ENCODE results near the gene SMOC2.

The SMOC2 gene

DNA sequence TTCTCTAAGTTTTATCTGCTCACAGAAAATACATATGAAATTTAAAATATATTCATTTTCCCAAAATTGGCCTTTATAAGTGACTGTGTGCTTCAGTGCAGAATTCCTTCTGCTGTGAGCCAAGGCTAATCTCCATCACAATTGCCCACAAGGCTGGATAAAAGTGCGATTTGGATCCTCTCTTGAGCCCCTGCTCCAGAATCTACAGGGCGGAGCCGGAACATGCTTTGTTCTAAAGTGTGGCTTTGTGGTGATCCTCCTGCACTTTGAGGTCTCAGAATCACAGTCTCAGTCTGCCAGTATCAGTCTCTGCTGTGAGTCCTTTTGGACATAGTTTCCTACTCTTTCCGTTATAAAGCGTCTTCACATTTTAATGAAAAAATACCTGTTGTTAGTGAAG, 28.9 kb downstream of the SMOC2 start:
- DNase-seq (ENCODE audit: low read depth, low spot score) = no peak
- H3K9me3 ChIP-seq (ENCODE audit: low read depth, low read length) = no peaks in the 10 kb centered on the region
- TF ChIP-seq POLR2AphosphoS5 (IDR thresholded peaks at IDR 0.05; ENCODE audit: borderline replicate concordance, low read depth, low read length) (no peak), EZH2 (IDR thresholded peaks at IDR 0.05) (no peak), FOXP2 (optimal IDR thresholded peaks at IDR 0.05; ENCODE audit: control extremely low read depth, extremely low read length, insufficient read depth) (no peak)
- H3K36me3 ChIP-seq (ENCODE audit: insufficient read depth, low read length) = no peaks in the 10 kb centered on the region
- H3K4me3 ChIP-seq = no peak overlapping the region
- no peak overlapping the region for H3K9ac ChIP-seq (ENCODE audit: insufficient read length)
- no peak overlapping the region for H3K27ac ChIP-seq

DNA sequence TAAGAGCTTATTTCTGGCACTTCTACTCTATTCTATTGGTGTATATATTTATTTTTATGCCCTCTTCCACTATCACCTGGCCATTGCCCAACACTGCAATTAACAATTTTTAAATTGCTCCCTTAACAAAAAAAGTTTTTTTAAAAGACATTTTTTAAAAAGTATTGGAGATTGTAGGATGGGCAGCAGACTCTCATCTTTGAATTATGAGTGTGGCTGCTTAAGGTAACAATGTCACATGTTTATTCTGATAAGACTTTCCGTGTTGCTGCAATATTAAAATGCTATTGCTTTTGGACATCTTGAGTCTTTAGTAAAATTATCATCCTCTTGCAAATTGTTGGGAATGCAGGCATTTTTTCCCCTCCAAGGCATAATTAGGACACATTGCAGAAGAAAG, 31.4 kb downstream of the SMOC2 start:
- H3K36me3 ChIP-seq (ENCODE audit: insufficient read depth, low read length) = no peaks in the 10 kb centered on the region
- no peaks in the 10 kb centered on the region for H3K9me3 ChIP-seq (ENCODE audit: low read depth, low read length)
- H3K27ac ChIP-seq = no peak overlapping the region
- TF ChIP-seq EZH2 (IDR thresholded peaks at IDR 0.05) = no peak
- TF ChIP-seq POLR2AphosphoS5 (IDR thresholded peaks at IDR 0.05; ENCODE audit: borderline replicate concordance, low read depth, low read length) = no peak
- TF ChIP-seq FOXP2 (optimal IDR thresholded peaks at IDR 0.05; ENCODE audit: control extremely low read depth, extremely low read length, insufficient read depth) = no peak
- no peak overlapping the region for H3K9ac ChIP-seq (ENCODE audit: insufficient read length)
- H3K4me3 ChIP-seq = no peak overlapping the region
- no peak for DNase-seq (ENCODE audit: low read depth, low spot score)

DNA sequence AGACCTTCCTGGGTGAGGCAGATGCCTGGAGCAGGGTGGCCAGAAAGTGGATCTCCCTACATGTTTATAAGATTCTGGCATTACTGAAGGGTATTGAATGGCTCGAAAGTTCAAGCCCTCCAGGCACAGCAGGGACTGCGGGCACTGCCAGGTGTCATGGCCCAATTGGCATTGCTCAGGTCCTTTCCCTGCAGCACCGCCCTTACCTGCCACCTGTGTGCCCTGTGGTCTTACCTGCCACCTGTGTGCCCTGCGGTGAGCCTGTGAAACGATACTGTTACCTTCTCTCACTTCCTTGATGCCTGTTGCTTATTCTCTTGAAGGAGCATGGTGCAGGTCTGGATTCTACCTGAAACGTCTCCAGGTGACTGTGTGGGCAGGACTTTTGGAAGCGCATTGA, 32.2 kb downstream of the SMOC2 start:
- H3K9ac ChIP-seq (ENCODE audit: insufficient read length) = no peak overlapping the region
- H3K9me3 ChIP-seq (ENCODE audit: low read depth, low read length) = no peaks in the 10 kb centered on the region
- no peaks in the 10 kb centered on the region for H3K36me3 ChIP-seq (ENCODE audit: insufficient read depth, low read length)
- no peak for DNase-seq (ENCODE audit: low read depth, low spot score)
- no peak for TF ChIP-seq POLR2AphosphoS5 (IDR thresholded peaks at IDR 0.05; ENCODE audit: borderline replicate concordance, low read depth, low read length)
- TF ChIP-seq FOXP2 (optimal IDR thresholded peaks at IDR 0.05; ENCODE audit: control extremely low read depth, extremely low read length, insufficient read depth) = no peak
- no peak overlapping the region for H3K4me3 ChIP-seq
- H3K27ac ChIP-seq = no peak overlapping the region

DNA sequence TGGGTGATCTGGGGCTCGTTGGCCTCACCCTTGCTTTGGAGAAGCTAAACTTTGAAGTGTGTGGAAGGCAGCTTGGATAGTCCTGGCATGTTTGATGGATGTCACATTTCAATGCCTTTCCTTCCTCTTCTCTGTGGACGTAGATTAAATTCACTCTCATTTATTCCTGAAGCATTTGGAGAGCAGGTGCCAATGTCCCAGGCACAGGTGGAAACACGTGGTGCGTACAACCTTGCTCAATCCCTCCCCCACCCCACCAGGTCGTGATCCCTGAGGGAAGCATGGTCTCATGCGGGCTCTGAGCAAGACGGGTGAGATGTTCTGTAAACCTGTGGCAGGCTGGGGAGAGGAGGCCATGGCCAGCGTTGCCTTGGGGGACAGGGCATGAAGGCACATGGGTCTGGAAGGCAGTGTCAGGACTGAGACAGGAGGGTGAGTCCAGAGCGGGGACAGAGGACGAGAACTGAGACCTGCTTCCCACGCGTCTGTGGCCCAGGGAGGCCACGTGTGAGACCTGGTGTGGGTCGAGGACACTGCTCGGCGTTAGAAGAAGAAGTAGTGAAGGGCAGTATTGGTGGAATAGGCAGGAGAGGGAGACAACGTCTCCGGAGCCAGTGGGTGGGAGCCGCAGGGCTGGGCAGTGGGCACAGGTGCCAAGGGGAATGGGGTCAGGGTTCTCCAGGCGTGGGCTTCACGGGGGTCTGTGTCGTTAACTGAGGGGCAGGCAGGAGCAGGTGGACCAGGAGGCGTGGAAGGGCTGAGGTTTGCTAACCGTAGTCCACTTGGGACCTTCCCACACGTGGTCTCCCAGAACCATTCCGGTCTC, 34.4 kb downstream of the SMOC2 start:
- no peak for TF ChIP-seq FOXP2 (optimal IDR thresholded peaks at IDR 0.05; ENCODE audit: control extremely low read depth, extremely low read length, insufficient read depth)
- TF ChIP-seq EZH2 (IDR thresholded peaks at IDR 0.05) = no peak
- no peak for TF ChIP-seq POLR2AphosphoS5 (IDR thresholded peaks at IDR 0.05; ENCODE audit: borderline replicate concordance, low read depth, low read length)
- DNase-seq (ENCODE audit: low read depth, low spot score) = no peak
- Histone ChIP-seq H3K4me3 (no peak overlapping the region), H3K9me3 (ENCODE audit: low read depth, low read length) (no peaks in the 10 kb centered on the region), H3K27ac (no peak overlapping the region), H3K9ac (ENCODE audit: insufficient read length) (no peak overlapping the region), H3K36me3 (ENCODE audit: insufficient read depth, low read length) (no peaks in the 10 kb centered on the region)

DNA sequence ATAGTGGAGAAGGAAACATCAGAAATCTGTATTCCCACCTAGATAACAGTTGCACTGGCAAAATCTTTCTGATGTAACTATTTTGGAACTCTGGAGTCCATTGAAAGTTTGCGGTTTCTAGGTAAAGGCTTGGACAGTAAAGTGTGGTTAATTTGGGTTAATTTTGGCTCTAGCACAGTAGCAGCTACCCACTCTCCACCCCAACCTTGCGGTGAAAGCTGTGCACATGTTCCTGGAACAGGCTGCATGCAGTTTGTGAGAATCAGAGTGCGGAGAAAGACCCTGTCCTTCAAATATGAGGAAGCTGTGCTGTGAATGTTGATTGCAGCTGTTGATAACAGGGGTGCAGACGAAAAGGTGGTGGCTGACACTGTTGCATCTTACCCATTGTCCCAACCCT, 38.4 kb downstream of the SMOC2 start:
- Histone ChIP-seq H3K27ac (no peak overlapping the region), H3K9me3 (ENCODE audit: low read depth, low read length) (0 out of 2 replicates have a peak, but pooled peaks cover 3% of the 10 kb centered on the region), H3K36me3 (ENCODE audit: insufficient read depth, low read length) (no peaks in the 10 kb centered on the region), H3K9ac (ENCODE audit: insufficient read length) (no peak overlapping the region), H3K4me3 (no peak overlapping the region)
- no peak for DNase-seq (ENCODE audit: low read depth, low spot score)
- TF ChIP-seq POLR2AphosphoS5 (IDR thresholded peaks at IDR 0.05; ENCODE audit: borderline replicate concordance, low read depth, low read length) (no peak), EZH2 (IDR thresholded peaks at IDR 0.05) (no peak), FOXP2 (optimal IDR thresholded peaks at IDR 0.05; ENCODE audit: control extremely low read depth, extremely low read length, insufficient read depth) (no peak)

DNA sequence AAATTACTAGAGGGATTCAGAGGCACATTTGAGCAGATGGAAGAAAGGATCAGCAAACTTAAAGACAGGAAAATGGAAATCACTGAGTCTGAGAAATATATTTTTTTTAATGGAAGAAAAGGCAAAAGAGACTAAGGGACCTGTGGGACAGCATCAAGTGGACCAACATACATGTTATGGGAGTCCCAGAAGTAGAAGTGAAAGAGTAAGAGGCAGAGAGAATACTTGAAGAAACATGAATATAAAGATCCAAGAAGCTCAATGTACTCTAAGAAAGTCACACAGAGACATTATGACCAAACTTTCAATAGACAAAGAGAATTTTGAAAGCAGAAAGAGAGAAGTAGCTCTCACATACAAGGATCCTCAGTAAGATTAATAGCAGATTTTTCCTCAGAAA, 39.5 kb downstream of the SMOC2 start:
- Histone ChIP-seq H3K36me3 (ENCODE audit: insufficient read depth, low read length) (no peaks in the 10 kb centered on the region), H3K9ac (ENCODE audit: insufficient read length) (no peak overlapping the region), H3K27ac (no peak overlapping the region), H3K9me3 (ENCODE audit: low read depth, low read length) (0 out of 2 replicates have a peak, but pooled peaks cover 3% of the 10 kb centered on the region), H3K4me3 (no peak overlapping the region)
- TF ChIP-seq POLR2AphosphoS5 (IDR thresholded peaks at IDR 0.05; ENCODE audit: borderline replicate concordance, low read depth, low read length) (no peak), EZH2 (IDR thresholded peaks at IDR 0.05) (no peak), FOXP2 (optimal IDR thresholded peaks at IDR 0.05; ENCODE audit: control extremely low read depth, extremely low read length, insufficient read depth) (no peak)
- DNase-seq (ENCODE audit: low read depth, low spot score) = no peak

DNA sequence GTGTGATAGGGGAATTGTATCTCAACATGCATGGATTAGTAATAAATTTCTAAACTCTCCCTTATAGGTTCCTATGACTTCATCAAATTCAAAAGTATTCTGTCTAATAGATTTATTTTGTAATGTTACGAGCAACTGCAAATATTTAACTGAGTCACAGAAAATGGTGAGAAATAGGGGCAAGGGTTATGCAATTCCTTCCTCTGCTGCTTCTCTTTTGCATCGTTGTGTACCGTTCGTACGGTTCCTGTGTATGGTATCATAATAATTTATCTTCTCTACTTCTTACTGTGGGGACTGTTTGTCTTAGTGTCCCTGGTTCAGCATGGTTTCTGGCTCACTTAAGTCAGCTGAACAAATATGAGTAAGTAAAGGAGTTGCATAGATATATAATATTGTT, 44.8 kb downstream of the SMOC2 start:
- Histone ChIP-seq H3K27ac (no peak overlapping the region), H3K4me3 (no peak overlapping the region), H3K36me3 (ENCODE audit: insufficient read depth, low read length) (no peaks in the 10 kb centered on the region), H3K9ac (ENCODE audit: insufficient read length) (no peak overlapping the region), H3K9me3 (ENCODE audit: low read depth, low read length) (no peaks in the 10 kb centered on the region)
- TF ChIP-seq POLR2AphosphoS5 (IDR thresholded peaks at IDR 0.05; ENCODE audit: borderline replicate concordance, low read depth, low read length) (no peak), EZH2 (IDR thresholded peaks at IDR 0.05) (no peak), FOXP2 (optimal IDR thresholded peaks at IDR 0.05; ENCODE audit: control extremely low read depth, extremely low read length, insufficient read depth) (no peak)
- DNase-seq (ENCODE audit: low read depth, low spot score) = no peak

DNA sequence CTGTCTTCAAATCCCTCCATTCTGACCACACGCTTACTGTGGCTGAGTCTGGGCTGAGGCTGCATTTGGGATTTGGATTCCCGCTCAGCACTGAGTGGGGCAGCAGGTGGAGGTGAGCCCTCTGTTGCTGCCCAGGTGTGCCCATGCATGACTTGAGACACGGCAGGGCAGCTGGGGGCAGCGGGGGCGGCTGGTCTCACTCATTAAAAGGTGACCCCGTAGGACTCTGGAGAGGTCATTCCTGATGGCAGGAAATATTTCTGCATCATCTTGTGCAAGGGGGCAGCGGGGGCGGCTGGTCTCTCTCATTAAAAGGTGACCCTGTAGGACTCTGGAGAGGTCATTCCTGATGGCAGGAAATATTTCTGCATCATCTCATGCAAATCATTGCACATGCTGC, 49.8 kb downstream of the SMOC2 start:
- TF ChIP-seq POLR2AphosphoS5 (IDR thresholded peaks at IDR 0.05; ENCODE audit: borderline replicate concordance, low read depth, low read length) (no peak), EZH2 (IDR thresholded peaks at IDR 0.05) (no peak), FOXP2 (optimal IDR thresholded peaks at IDR 0.05; ENCODE audit: control extremely low read depth, extremely low read length, insufficient read depth) (no peak)
- no peaks in the 10 kb centered on the region for H3K9me3 ChIP-seq (ENCODE audit: low read depth, low read length)
- H3K9ac ChIP-seq (ENCODE audit: insufficient read length) = no peak overlapping the region
- H3K27ac ChIP-seq = no peak overlapping the region
- no peaks in the 10 kb centered on the region for H3K36me3 ChIP-seq (ENCODE audit: insufficient read depth, low read length)
- no peak overlapping the region for H3K4me3 ChIP-seq
- DNase-seq (ENCODE audit: low read depth, low spot score) = no peak

DNA sequence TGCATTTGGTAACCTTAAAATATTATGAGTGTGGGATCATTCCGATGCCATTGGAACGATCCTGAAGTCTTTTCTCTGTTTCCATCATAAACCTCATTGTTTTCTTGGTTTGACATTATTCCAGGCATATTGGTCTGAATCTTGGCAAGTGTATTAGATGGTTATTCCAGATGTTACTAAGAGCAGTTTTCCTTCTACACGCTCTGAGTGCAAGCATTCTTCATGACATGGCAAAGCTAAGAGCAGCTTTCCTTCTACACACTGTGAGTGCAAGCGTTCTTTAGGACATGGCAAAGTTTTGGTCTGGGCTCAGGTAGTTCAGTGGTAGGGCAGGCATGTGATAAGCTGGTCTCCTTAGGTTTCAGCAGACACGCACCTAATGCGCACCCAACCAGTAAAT, 53.0 kb downstream of the SMOC2 start:
- TF ChIP-seq FOXP2 (optimal IDR thresholded peaks at IDR 0.05; ENCODE audit: control extremely low read depth, extremely low read length, insufficient read depth) (no peak), EZH2 (IDR thresholded peaks at IDR 0.05) (no peak), POLR2AphosphoS5 (IDR thresholded peaks at IDR 0.05; ENCODE audit: borderline replicate concordance, low read depth, low read length) (no peak)
- no peak for DNase-seq (ENCODE audit: low read depth, low spot score)

More for the DNA sequence above, 53.0 kb downstream of the SMOC2 start:
- Histone ChIP-seq H3K27ac (no peak overlapping the region), H3K9me3 (ENCODE audit: low read depth, low read length) (no peaks in the 10 kb centered on the region), H3K36me3 (ENCODE audit: insufficient read depth, low read length) (no peaks in the 10 kb centered on the region), H3K9ac (ENCODE audit: insufficient read length) (no peak overlapping the region), H3K4me3 (no peak overlapping the region)
